GM12878 (cell line): Measurements from ENCODE around the gene PTPN2. TPM values are rescaled to one million over a fixed set of nuclear protein-coding genes. Genes with fewer than 3 reads are reported as not detected.

Experiments used
- ATAC-seq: fragments of 200-7000 bp; cut with Tn5 transposase; 3 replicates; pipeline ENCODE4 v1.9.1; 2020; ENCODE audit warnings: mild to moderate bottlenecking, moderate library complexity
- BruUV-seq: library from RNA; stranded (reverse); fragments of 400-500 nt; replicated peaks from 2 replicates; lab custom pipeline; 2021; lab: Mats Ljungman, UMichigan
- CTCF ChIA-PET: fragments of 300-600 bp; sonication (Branson Sonifier 250); formaldehyde crosslinking; extraction: SDS; loops from one replicate; lab custom pipeline; 2021; ENCODE audit warnings: inconsistent platforms; lab: Yijun Ruan, JAX
- POLR2A ChIA-PET: fragments of 350-600 bp; formaldehyde crosslinking; extraction: SDS; loops from one replicate; lab custom pipeline; 2021; ENCODE audit warnings: inconsistent platforms; lab: Charles Lee
- RAD21 ChIA-PET: fragments of 300-600 bp; sonication (Branson Sonifier 250); formaldehyde crosslinking; loops from one replicate; lab custom pipeline; 2023; ENCODE audit warnings: antibody characterized with exemption; ENCODE audit not compliant: unreplicated experiment; lab: Charles Lee
- SMC1A ChIA-PET: fragments of 300-600 bp; sonication (Branson Sonifier 250); formaldehyde crosslinking; loops from one replicate; lab custom pipeline; 2023; ENCODE audit not compliant: unreplicated experiment, uncharacterized antibody; lab: Charles Lee
- DNase-seq: peaks from one replicate; pipeline ENCODE4 v3.0.0-alpha.2; 2011; ENCODE audit warnings: low read depth, low spot score
- FAIRE-seq: peaks from 3 replicates; lab custom pipeline; 2011; peaks lifted over from hg19 to GRCh38; lab: Jason Lieb, UNC
- H2AFZ ChIP-seq: 2 replicates; pipeline ENCODE4 v1.6.0; 2011; ENCODE audit warnings: low read depth, low read length, control low read depth; ENCODE audit not compliant: control insufficient read depth
- H3K27ac ChIP-seq: 2 replicates; pipeline ENCODE4 v1.5.1; 2011; ENCODE audit warnings: control low read depth; ENCODE audit not compliant: control insufficient read depth, insufficient read depth
- H3K27me3 ChIP-seq, 2 experiments: replicated peaks in 1 of 2; 2 replicates each; pipeline versions ENCODE4 v1.6.0 to v1.6.1; 2011; ENCODE audit warnings: low read length in 1 of 2; ENCODE audit not compliant: control insufficient read depth in 2 of 2, insufficient read depth in 2 of 2
- H3K36me3 ChIP-seq, 2 experiments: 2 replicates each; pipeline ENCODE4 v1.5.1; 2011; ENCODE audit warnings: low read length in 1 of 2; ENCODE audit not compliant: control insufficient read depth in 2 of 2, insufficient read depth in 2 of 2
- H3K4me1 ChIP-seq: 2 replicates; pipeline ENCODE4 v1.6.1; 2011; ENCODE audit warnings: mild to moderate bottlenecking, low read length, moderate library complexity, mixed read lengths; ENCODE audit not compliant: control insufficient read depth, insufficient read depth
- H3K4me2 ChIP-seq: 2 replicates; pipeline ENCODE4 v1.6.0; 2011; ENCODE audit warnings: control low read depth; ENCODE audit not compliant: control insufficient read depth, insufficient read depth
- H3K4me3 ChIP-seq: fragments of 200-600 bp; sonication (generic); 2 replicates; pipeline ENCODE4 v1.5.1; 2016
- H3K79me2 ChIP-seq: 2 replicates; pipeline ENCODE4 v1.6.0; 2011; ENCODE audit warnings: low read length; ENCODE audit not compliant: control insufficient read depth, insufficient read depth
- H3K9ac ChIP-seq: 2 replicates; pipeline ENCODE4 v1.8.0; 2011; ENCODE audit warnings: low read length, control low read depth, mixed read lengths; ENCODE audit not compliant: control insufficient read depth, insufficient read depth
- H3K9me3 ChIP-seq: replicated peaks from 3 replicates; pipeline ENCODE4 v1.5.1; 2011; ENCODE audit warnings: mild to moderate bottlenecking, low read length; ENCODE audit not compliant: control insufficient read depth, insufficient read depth
- H4K20me1 ChIP-seq: 2 replicates; pipeline ENCODE4 v1.6.0; 2011; ENCODE audit not compliant: control insufficient read depth, insufficient read depth
- CHD2 ChIP-seq: IDR thresholded peaks from 2 replicates; pipeline ENCODE4 v1.6.1; 2011; ENCODE audit warnings: low read depth, low read length, improper control_type of control experiment, borderline replicate concordance
- E2F8 ChIP-seq: fragments of 450-650 bp; IDR thresholded peaks from 2 replicates; pipeline ENCODE4 v1.6.1; 2018; ENCODE audit warnings: mild to moderate bottlenecking, low read depth, moderate library complexity; ENCODE audit not compliant: partially characterized antibody
- E4F1 ChIP-seq: fragments of 450-650 bp; IDR thresholded peaks from 2 replicates; pipeline ENCODE4 v1.6.1; 2018; ENCODE audit warnings: borderline replicate concordance, mild to moderate bottlenecking; ENCODE audit not compliant: partially characterized antibody
- EZH2 ChIP-seq: IDR thresholded peaks from 2 replicates; pipeline ENCODE4 v1.6.1; 2012; ENCODE audit warnings: low read depth, mild to moderate bottlenecking, control low read depth, inconsistent platforms, low read length, borderline replicate concordance; ENCODE audit not compliant: control insufficient read depth
- FOXK2 ChIP-seq: fragments of 450-650 bp; IDR thresholded peaks from 2 replicates; pipeline ENCODE4 v1.6.1; 2017; ENCODE audit warnings: mild to moderate bottlenecking, moderate library complexity
- JUNB ChIP-seq: IDR thresholded peaks from 2 replicates; pipeline ENCODE4 v1.6.1; 2016; ENCODE audit warnings: antibody characterized with exemption, mild to moderate bottlenecking
- NR2C2 ChIP-seq: IDR thresholded peaks from 2 replicates; pipeline ENCODE4 v1.6.1; 2011; ENCODE audit warnings: borderline replicate concordance, low read depth; ENCODE audit not compliant: control insufficient read depth, insufficient read length
- REST ChIP-seq: IDR thresholded peaks from 2 replicates; pipeline ENCODE4 v1.6.1; 2012; ENCODE audit warnings: mild to moderate bottlenecking, low read depth, low read length
- SKIL ChIP-seq: fragments of 450-650 bp; IDR thresholded peaks from 2 replicates; pipeline ENCODE4 v1.6.1; 2017; ENCODE audit warnings: mild to moderate bottlenecking, low read depth, inconsistent platforms; ENCODE audit not compliant: poor library complexity, severe bottlenecking
- WGBS: methylation state at CpG from one replicate; pipeline ENCODE4 v1.1.6; 2016; ENCODE audit warnings: low lambda C conversion rate; ENCODE audit not compliant: insufficient replicate concordance, insufficient coverage; ENCODE audit errors: missing lambda C conversion rate; 5-methylcytosine and 5-hydroxymethylcytosine counted together
- in situ Hi-C: fragments of 300-500 bp; cut with MboI; formaldehyde crosslinking; loops from 9 replicates; pipeline ENCODE4 v1.14.3; 2018; ENCODE audit warnings: mixed read lengths
- intact Hi-C: fragments of 100-400 bp; cut with micrococcal nuclease; formaldehyde crosslinking; loops from one replicate; pipeline ENCODE4 v1.14.2; 2022; ENCODE audit not compliant: unreplicated experiment
- polyA plus RNA-seq, 11 experiments: library from polyadenylated mRNA; depleted of rRNA in 4 of 11; unstranded in 6 of 11; stranded (reverse) in 5 of 11; fragments of >200 nt; fragmentation: Nextera tagmentation in 4 of 11; fragmentation: Illumina TruSeq in 1 of 11; extraction: Ambion mirVana in 4 of 11; extraction: Trizol in 1 of 11; gene quantifications; 1 replicate in 1 of 11; 2 replicates in 10 of 11; pipeline versions ENCODE4 v1.2.1 to v1.2.3, GENCODE V29; 2011 to 2016; ENCODE audit warnings: inconsistent platforms in 2 of 11, missing spikeins in 2 of 11, low read depth in 1 of 11
- total RNA-seq, 4 experiments: library from RNA; depleted of rRNA in 3 of 4; stranded (reverse); fragments of >200 nt in 3 of 4; fragmentation: Illumina TruSeq in 1 of 4; extraction: Trizol in 1 of 4; gene quantifications; 2 replicates each; pipeline versions ENCODE4 v1.2.1 to v1.2.3, GENCODE V29; 2013 to 2021

PTPN2 gene
- total and polyA plus RNA-seq, 10 of the 15 experiments (the other 5 are each of a cell fraction or from before 2014, with no cell fraction given) = 46.5 to 86.7 (median 64.6) TPM

GRCh38 chr18:12911929-12912703 is 28.1 kb upstream of the PTPN2 start:
- ChIA-PET SMC1A (no interaction called here), RAD21 (no interaction called here), CTCF (interaction anchor here (1.5 kb wide), 1 partner anchor 22 kb away, joined by 4 read pairs; no protein-coding TSS in a partner anchor), POLR2A (no interaction called here)
- Histone ChIP-seq H3K27ac (no peak overlapping the region), H3K79me2 (no peaks in the 10 kb centered on the region), H3K36me3 (no peaks in the 10 kb centered on the region), H3K4me2 (no peak overlapping the region), H3K9me3 (no peaks in the 10 kb centered on the region; the same call in 2 of the 3 replicates), H4K20me1 (no peaks in the 10 kb centered on the region), H3K9ac (no peak overlapping the region), H3K27me3 (peaks cover under 1 to 2% of the 10 kb centered on the region in 2 experiments; a peak in 2 of 4 replicates), H2AFZ (no peak overlapping the region), H3K4me1 (no peaks in the 10 kb centered on the region; the same call in 1 of the 2 replicates), H3K4me3 (no peak overlapping the region)
- DNase-seq = no peak
- intact Hi-C loops = no loop called here
- no peak for FAIRE-seq
- no TSS peak for BruUV-seq
- 90% methylated on average over 60 of the region's 75 CpGs for WGBS
- in situ Hi-C loops = no loop called here
- no peak for ATAC-seq
- no peak for TF ChIP-seq NR2C2
- no peak for TF ChIP-seq JUNB
- TF ChIP-seq REST = no peak
- TF ChIP-seq CHD2 = no peak
- TF ChIP-seq SKIL = no peak
- no peak for TF ChIP-seq FOXK2
- no peak for TF ChIP-seq E4F1
- no peak for TF ChIP-seq EZH2
- no peak for TF ChIP-seq E2F8
